B cell (primary cell): ENCODE data around the gene PFKM. TPM values are rescaled to one million over a fixed set of nuclear protein-coding genes. Genes with fewer than 3 reads are reported as not detected.
A peak's percentile ranks its signal among the peaks of the same experiment; 100 is the strongest.

Experiments used
- ATAC-seq: fragments of 200-7000 bp; cut with Tn5 transposase; one replicate; pipeline ENCODE4 v1.10.0; 2021; ENCODE audit warnings: low read depth, mild to moderate bottlenecking, moderate number of reproducible peaks, moderate library complexity
- CTCF ChIA-PET: fragments of 350-600 bp; sonication (Branson Sonifier 250); formaldehyde crosslinking; loops from one replicate; lab custom pipeline; 2021; ENCODE audit warnings: antibody characterized with exemption, inconsistent platforms; lab: Charles Lee
- POLR2A ChIA-PET: fragments of 350-600 bp; sonication (Branson Sonifier 250); formaldehyde crosslinking; loops from one replicate; lab custom pipeline; 2021; ENCODE audit warnings: antibody characterized with exemption; lab: Charles Lee
- DNase-seq: peaks from one replicate; pipeline ENCODE4 v3.0.0; 2013
- H2AFZ ChIP-seq: 2 replicates; pipeline ENCODE4 v1.6.1; 2012; ENCODE audit warnings: mild to moderate bottlenecking, low read depth, low read length; ENCODE audit not compliant: insufficient read depth, poor library complexity, severe bottlenecking
- H3K27ac ChIP-seq, 2 donors: 1 replicate in 1 of 2; 2 replicates in 1 of 2; pipeline ENCODE4 v1.5.1; 2012 to 2013; ENCODE audit warnings: low read length in 2 of 2, mild to moderate bottlenecking in 2 of 2, moderate library complexity in 1 of 2
- H3K27me3 ChIP-seq, 4 experiments: fragments of 200-600 bp in 1 of 4; sonication (generic) in 1 of 4; replicated peaks in 1 of 4; 1 replicate in 2 of 4; 2 replicates in 2 of 4; pipeline versions ENCODE4 v1.6.1 to v1.7.0; 2013 to 2016; ENCODE audit warnings: low read length in 3 of 4, mild to moderate bottlenecking in 2 of 4, mixed read lengths in 1 of 4, moderate library complexity in 1 of 4; ENCODE audit not compliant: insufficient read depth in 4 of 4, control insufficient read depth in 3 of 4; ENCODE audit errors: control extremely low read depth in 1 of 4
- H3K36me3 ChIP-seq, 2 experiments: replicated peaks in 1 of 2; 1 replicate in 1 of 2; 2 replicates in 1 of 2; pipeline versions ENCODE4 v1.6.1 to v1.7.1; 2013; ENCODE audit warnings: low read length in 1 of 2; ENCODE audit not compliant: insufficient read depth in 2 of 2, control insufficient read depth in 1 of 2; ENCODE audit errors: control extremely low read depth in 1 of 2, extremely low read depth in 1 of 2
- H3K4me1 ChIP-seq, 2 donors: fragments of 200-600 bp in 1 of 2; sonication (generic) in 1 of 2; 1 replicate in 1 of 2; 2 replicates in 1 of 2; pipeline versions ENCODE4 v1.5.1 to v1.6.1; 2013 to 2017; ENCODE audit warnings: low read length in 2 of 2; ENCODE audit not compliant: control insufficient read depth in 2 of 2, insufficient read depth in 2 of 2
- H3K4me2 ChIP-seq: replicated peaks from 2 replicates; pipeline ENCODE3; 2012; ENCODE audit warnings: mild to moderate bottlenecking, low read depth, low read length; ENCODE audit not compliant: poor library complexity, severe bottlenecking
- H3K4me3 ChIP-seq, 5 experiments: fragments of 200-600 bp in 1 of 5; sonication (generic) in 1 of 5; 1 replicate in 3 of 5; 2 replicates in 2 of 5; pipeline versions ENCODE4 v1.5.1 to v1.7.0; 2011 to 2016; ENCODE audit warnings: low read length in 4 of 5, mild to moderate bottlenecking in 4 of 5, low read depth in 2 of 5, control low read depth in 1 of 5, moderate library complexity in 1 of 5; ENCODE audit not compliant: insufficient read depth in 1 of 5; ENCODE audit errors: control extremely low read depth in 1 of 5, extremely low read depth in 1 of 5
- H3K79me2 ChIP-seq: fragments of 200-600 bp; sonication (generic); one replicate; pipeline ENCODE4 v1.6.0; 2016; ENCODE audit warnings: low read length; ENCODE audit not compliant: control insufficient read depth, insufficient read depth
- H3K9ac ChIP-seq: fragments of 200-600 bp; sonication (generic); 2 replicates; pipeline ENCODE4 v1.6.1; 2017; ENCODE audit warnings: mild to moderate bottlenecking, low read length, moderate library complexity
- H3K9me3 ChIP-seq, 3 donors: one replicate each; pipeline versions ENCODE4 v1.6.1 to v1.7.1; 2013; ENCODE audit warnings: low read length in 2 of 3; ENCODE audit not compliant: control insufficient read depth in 2 of 3, insufficient read depth in 1 of 3; ENCODE audit errors: control extremely low read depth in 1 of 3
- H4K20me1 ChIP-seq: 2 replicates; pipeline ENCODE4 v1.6.0; 2012; ENCODE audit warnings: mild to moderate bottlenecking, low read length; ENCODE audit not compliant: insufficient read depth, control insufficient read depth, poor library complexity, severe bottlenecking
- H3K27ac Mint-ChIP-seq: one replicate; pipeline ENCODE4 v1.8.0; 2021; ENCODE audit warnings: mixed read lengths
- H3K27me3 Mint-ChIP-seq: one replicate; pipeline ENCODE4 v1.8.0; 2021; ENCODE audit warnings: mixed read lengths
- H3K4me1 Mint-ChIP-seq: one replicate; pipeline ENCODE4 v1.8.0; 2021; ENCODE audit warnings: mixed read lengths
- H3K4me3 Mint-ChIP-seq: one replicate; pipeline ENCODE4 v1.8.0; 2021; ENCODE audit warnings: mixed read lengths
- H3K9me3 Mint-ChIP-seq: one replicate; pipeline ENCODE4 v1.8.0; 2022; ENCODE audit warnings: mixed read lengths; ENCODE audit not compliant: insufficient read depth
- EZH2 ChIP-seq: IDR thresholded peaks from 2 replicates; pipeline ENCODE4 v1.6.1; 2012; ENCODE audit warnings: borderline replicate concordance, low read depth, mild to moderate bottlenecking, moderate library complexity, low read length; ENCODE audit not compliant: insufficient read depth, poor library complexity, severe bottlenecking
- WGBS: methylation state at CpG from one replicate; pipeline ENCODE4 v1.1.5; 2013; ENCODE audit warnings: missing lambda C conversion rate; ENCODE audit not compliant: insufficient coverage; 5-methylcytosine and 5-hydroxymethylcytosine counted together
- intact Hi-C: fragments of 100-400 bp; cut with micrococcal nuclease; formaldehyde crosslinking; loops from one replicate; pipeline ENCODE4 v1.10.0; 2022
- polyA plus RNA-seq: library from polyadenylated mRNA; depleted of rRNA; stranded (reverse); fragments of >200 nt; gene quantifications from 2 replicates; pipeline ENCODE4 v1.2.3, GENCODE V29; 2012
- total RNA-seq, 2 donors: library from RNA; stranded (reverse); fragments of 120-200 nt in 1 of 2; gene quantifications; 1 replicate in 1 of 2; 2 replicates in 1 of 2; pipeline versions ENCODE4 v1.2.3 to v1.2.4, GENCODE V29; 2013 to 2022
- TF ChIP-seq, protein P1 (sequence below): fragments of 200-600 bp; IDR thresholded peaks from one replicate; pipeline ENCODE4 v1.8.0; 2022; ENCODE audit warnings: antibody characterized with exemption, mild to moderate bottlenecking

The PFKM gene
- total and polyA plus RNA-seq, 2 donors (not counting 1 experiment from before 2014, with no cell fraction given): 20.3 to 43.0 TPM

DNA sequence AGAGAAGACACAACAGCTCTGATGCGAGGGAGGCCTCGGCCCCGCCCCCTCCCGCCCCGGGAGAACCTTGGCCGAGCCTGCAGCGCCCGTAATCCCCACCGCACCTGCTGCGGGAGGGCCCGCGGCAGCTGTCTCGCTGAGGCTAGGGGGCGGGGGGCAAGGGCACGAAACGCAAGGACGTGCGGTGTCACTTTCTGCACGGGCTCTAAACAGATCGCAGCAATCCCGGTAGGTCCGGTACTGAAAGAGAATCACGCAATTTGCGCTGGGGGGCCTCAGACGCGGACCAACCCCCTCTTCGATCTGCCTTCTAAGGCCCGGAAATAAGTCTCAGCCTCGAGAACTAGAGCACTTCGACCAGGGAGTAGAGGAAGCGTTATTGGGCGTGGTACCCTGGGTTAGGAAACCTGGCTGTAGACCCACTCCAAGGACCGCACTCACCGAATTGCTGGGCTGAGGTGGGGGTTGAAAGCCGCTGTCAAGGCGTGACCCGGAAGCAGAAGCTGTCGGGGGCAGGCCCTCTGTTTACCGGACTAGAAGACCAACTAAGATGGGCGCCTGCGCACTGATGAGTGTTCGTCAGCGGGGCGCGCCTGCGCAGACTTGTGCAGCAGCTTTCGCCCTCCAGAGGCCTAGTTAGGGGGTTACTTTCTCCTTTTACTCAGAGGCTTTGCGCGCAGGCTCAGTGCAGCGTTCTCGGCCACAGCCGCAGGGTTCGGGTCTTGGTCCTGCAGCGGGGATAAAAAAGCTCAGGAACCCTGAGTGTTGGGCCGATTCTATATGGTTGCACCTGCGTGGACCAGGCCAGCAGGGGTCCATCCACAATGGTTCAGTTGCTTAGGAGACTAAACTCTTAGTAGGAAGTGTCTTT, 38.1 kb downstream of the PFKM start, which contains the start of gene ASB8:
TSS of gene ASB8 (minus strand) at position 498 of the 871 bp plus-strand sequence. CDS start 4,019 bp downstream, outside the sequence.
- H3K79me2 ChIP-seq: peaks cover 33% of the 10 kb centered on the region
- no peaks in the 10 kb centered on the region for H3K9me3 Mint-ChIP-seq
- WGBS: under 1% methylated on average over 56 of the region's 56 CpGs
- H3K9me3 ChIP-seq: no peaks in the 10 kb centered on the region
- intact Hi-C loops: loop anchor here (1.0 to 2.0 kb wide), 6 partner anchors 26 to 450 kb away; partner anchors contain the start of genes CCDC184, PFKM, RPAP3 and SENP1
- no peaks in the 10 kb centered on the region for H3K27me3 Mint-ChIP-seq
- peak within 1 kb of the TSS; percentile 78 for H3K4me2 ChIP-seq
- H3K27ac ChIP-seq: peak within 1 kb of the TSS; percentile 67 to 84
- H4K20me1 ChIP-seq: peaks cover 5% of the 10 kb centered on the region
- H3K27ac Mint-ChIP-seq: peak within 1 kb of the TSS; percentile 99
- no peaks in the 10 kb centered on the region for H3K27me3 ChIP-seq
- H3K4me3 Mint-ChIP-seq: peak within 1 kb of the TSS; percentile 99
- ChIA-PET POLR2A (interaction anchor here (1.0 to 2.2 kb wide), 4 partner anchors 26 to 51 kb away, joined by 4 to 10 read pairs (median 6); partner anchors contain the start of genes CCDC184, PFKM and SENP1), CTCF (interaction anchor here (0.7 to 3.1 kb wide), 16 partner anchors 10 to 451 kb away, joined by 3 to 28 read pairs (median 6); partner anchors contain the start of genes CCDC184, PFKM, RPAP3 and SENP1)
- peaks cover 21% of the 10 kb centered on the region for H3K4me1 Mint-ChIP-seq
- TF ChIP-seq, protein P1, sequence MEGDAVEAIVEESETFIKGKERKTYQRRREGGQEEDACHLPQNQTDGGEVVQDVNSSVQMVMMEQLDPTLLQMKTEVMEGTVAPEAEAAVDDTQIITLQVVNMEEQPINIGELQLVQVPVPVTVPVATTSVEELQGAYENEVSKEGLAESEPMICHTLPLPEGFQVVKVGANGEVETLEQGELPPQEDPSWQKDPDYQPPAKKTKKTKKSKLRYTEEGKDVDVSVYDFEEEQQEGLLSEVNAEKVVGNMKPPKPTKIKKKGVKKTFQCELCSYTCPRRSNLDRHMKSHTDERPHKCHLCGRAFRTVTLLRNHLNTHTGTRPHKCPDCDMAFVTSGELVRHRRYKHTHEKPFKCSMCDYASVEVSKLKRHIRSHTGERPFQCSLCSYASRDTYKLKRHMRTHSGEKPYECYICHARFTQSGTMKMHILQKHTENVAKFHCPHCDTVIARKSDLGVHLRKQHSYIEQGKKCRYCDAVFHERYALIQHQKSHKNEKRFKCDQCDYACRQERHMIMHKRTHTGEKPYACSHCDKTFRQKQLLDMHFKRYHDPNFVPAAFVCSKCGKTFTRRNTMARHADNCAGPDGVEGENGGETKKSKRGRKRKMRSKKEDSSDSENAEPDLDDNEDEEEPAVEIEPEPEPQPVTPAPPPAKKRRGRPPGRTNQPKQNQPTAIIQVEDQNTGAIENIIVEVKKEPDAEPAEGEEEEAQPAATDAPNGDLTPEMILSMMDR: peak; percentile 64
- TF ChIP-seq EZH2: no peak
- peak within 1 kb of the TSS; percentile 99 for H2AFZ ChIP-seq
- peak within 1 kb of the TSS; percentile 89 for H3K9ac ChIP-seq
- peak within 1 kb of the TSS; percentile 81 to 98 (median 88) for H3K4me3 ChIP-seq
- peaks cover 14 to 15% of the 10 kb centered on the region in 2 donors for H3K4me1 ChIP-seq
- H3K36me3 ChIP-seq: peaks cover 0 to 7% of the 10 kb centered on the region in 2 experiments
- ATAC-seq: peak; percentile 91
- peak; percentile 99 for DNase-seq
